Endodermal cell (in vitro differentiated cells): ENCODE results near the gene KCNQ1. TPM values are rescaled to one million over a fixed set of nuclear protein-coding genes. Genes with fewer than 3 reads are reported as not detected.
A peak's percentile ranks its signal among the peaks of the same experiment; 100 is the strongest.

Experiments
- DNase-seq: peaks from one replicate; pipeline ENCODE4 v3.0.0-alpha.2; 2017
- H3K27ac ChIP-seq: 2 replicates; pipeline ENCODE4 v1.5.1; 2013; ENCODE audit warnings: mild to moderate bottlenecking, low read depth, low read length, moderate library complexity
- H3K27me3 ChIP-seq: 2 replicates; pipeline ENCODE4 v1.6.1; 2013; ENCODE audit warnings: mild to moderate bottlenecking, low read length, moderate library complexity; ENCODE audit not compliant: insufficient read depth, control insufficient read depth, poor library complexity, severe bottlenecking
- H3K36me3 ChIP-seq: 2 replicates; pipeline ENCODE4 v1.7.0; 2013; ENCODE audit warnings: mild to moderate bottlenecking, low read length, moderate library complexity; ENCODE audit not compliant: control insufficient read depth, insufficient read depth
- H3K4me1 ChIP-seq: one replicate; pipeline ENCODE4 v1.7.0; 2013; ENCODE audit warnings: low read length; ENCODE audit not compliant: control insufficient read depth, insufficient read depth
- H3K4me3 ChIP-seq: 2 replicates; pipeline ENCODE4 v1.5.1; 2013; ENCODE audit warnings: mild to moderate bottlenecking, low read length, moderate library complexity
- H3K9ac ChIP-seq: 2 replicates; pipeline ENCODE4 v1.6.1; 2013; ENCODE audit warnings: mild to moderate bottlenecking, low read length, moderate library complexity; ENCODE audit not compliant: poor library complexity, severe bottlenecking; ENCODE audit errors: extremely low read depth
- H3K9me3 ChIP-seq: 2 replicates; pipeline ENCODE4 v1.6.1; 2013; ENCODE audit warnings: mild to moderate bottlenecking, low read length, moderate library complexity; ENCODE audit not compliant: control insufficient read depth
- H3K27ac Mint-ChIP-seq: 2 replicates; pipeline ENCODE4 v1.8.0; 2020; ENCODE audit warnings: mixed read lengths
- H3K27me3 Mint-ChIP-seq: 2 replicates; pipeline ENCODE4 v1.8.0; 2021; ENCODE audit warnings: mild to moderate bottlenecking, mixed read lengths; ENCODE audit not compliant: insufficient read depth
- H3K36me3 Mint-ChIP-seq: 2 replicates; pipeline ENCODE4 v1.8.0; 2020; ENCODE audit warnings: low read depth, mixed read lengths
- H3K4me1 Mint-ChIP-seq: 2 replicates; pipeline ENCODE4 v1.8.0; 2020; ENCODE audit warnings: mixed read lengths
- H3K4me3 Mint-ChIP-seq: 2 replicates; pipeline ENCODE4 v1.8.0; 2020; ENCODE audit warnings: mild to moderate bottlenecking, moderate library complexity, mixed read lengths
- H3K9me3 Mint-ChIP-seq: 2 replicates; pipeline ENCODE4 v1.8.0; 2020; ENCODE audit warnings: mild to moderate bottlenecking, mixed read lengths
- WGBS, 2 experiments: methylation state at CpG; one replicate each; pipeline versions ENCODE4 v1.1.5 to v1.1.7; 2013; ENCODE audit warnings: missing lambda C conversion rate in 2 of 2, mixed read lengths in 1 of 2; ENCODE audit not compliant: insufficient coverage in 1 of 2, insufficient read length in 1 of 2; 5-methylcytosine and 5-hydroxymethylcytosine counted together
- total RNA-seq, 2 donors: library from RNA; stranded (reverse); fragmentation: NEBNext Ultra II Directional in 1 of 2; extraction: Animal tissue kit (Norgen Biotek cat#: 25700) in 1 of 2; gene quantifications; 2 replicates in 1 of 2; 3 replicates in 1 of 2; pipeline ENCODE4 v1.2.1, GENCODE V29; 2021
- TF ChIP-seq, protein P1 (sequence below): fragments of 200-600 bp; sonication (generic); conservative IDR thresholded peaks from 2 replicates; pipeline ENCODE4 v1.5.0; 2021; ENCODE audit warnings: antibody characterized with exemption, mild to moderate bottlenecking

The KCNQ1 gene
- total RNA-seq, 2 donors from 2014 or later = 1.8 to 3.5 TPM

DNA sequence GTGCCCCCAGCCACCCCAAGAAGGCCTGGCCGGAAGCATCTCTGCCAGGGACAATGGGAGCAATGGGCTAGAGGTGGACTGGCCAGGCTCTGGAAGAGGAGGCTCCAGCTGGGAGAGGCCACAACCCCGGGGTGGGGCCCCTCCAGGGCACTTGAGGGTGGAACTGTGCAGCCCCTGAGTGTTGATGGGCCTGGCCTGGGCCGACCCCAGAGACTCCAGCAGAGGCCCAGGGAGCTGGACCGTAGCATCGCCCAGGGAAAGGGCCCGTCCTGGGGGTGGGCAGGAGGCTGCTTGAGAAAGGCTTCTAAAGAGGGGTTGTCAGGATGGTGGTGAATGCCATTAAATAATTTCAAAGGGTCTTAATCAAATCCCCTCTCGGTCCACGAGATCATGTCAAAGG, 410.4 kb downstream of the KCNQ1 start:
- H3K4me1 Mint-ChIP-seq = no peaks in the 10 kb centered on the region
- H3K27me3 Mint-ChIP-seq = peaks cover 50% of the 10 kb centered on the region
- no peaks in the 10 kb centered on the region for H3K36me3 ChIP-seq
- H3K36me3 Mint-ChIP-seq = no peaks in the 10 kb centered on the region
- 89 to 100% methylated on average over 5 to 8 of the region's 8 CpGs for WGBS, 2 experiments
- H3K27ac ChIP-seq = no peak overlapping the region
- H3K9me3 Mint-ChIP-seq = no peaks in the 10 kb centered on the region
- H3K9me3 ChIP-seq = no peaks in the 10 kb centered on the region
- H3K4me3 ChIP-seq = no peak overlapping the region
- no peak overlapping the region for H3K4me3 Mint-ChIP-seq
- TF ChIP-seq, protein P1, sequence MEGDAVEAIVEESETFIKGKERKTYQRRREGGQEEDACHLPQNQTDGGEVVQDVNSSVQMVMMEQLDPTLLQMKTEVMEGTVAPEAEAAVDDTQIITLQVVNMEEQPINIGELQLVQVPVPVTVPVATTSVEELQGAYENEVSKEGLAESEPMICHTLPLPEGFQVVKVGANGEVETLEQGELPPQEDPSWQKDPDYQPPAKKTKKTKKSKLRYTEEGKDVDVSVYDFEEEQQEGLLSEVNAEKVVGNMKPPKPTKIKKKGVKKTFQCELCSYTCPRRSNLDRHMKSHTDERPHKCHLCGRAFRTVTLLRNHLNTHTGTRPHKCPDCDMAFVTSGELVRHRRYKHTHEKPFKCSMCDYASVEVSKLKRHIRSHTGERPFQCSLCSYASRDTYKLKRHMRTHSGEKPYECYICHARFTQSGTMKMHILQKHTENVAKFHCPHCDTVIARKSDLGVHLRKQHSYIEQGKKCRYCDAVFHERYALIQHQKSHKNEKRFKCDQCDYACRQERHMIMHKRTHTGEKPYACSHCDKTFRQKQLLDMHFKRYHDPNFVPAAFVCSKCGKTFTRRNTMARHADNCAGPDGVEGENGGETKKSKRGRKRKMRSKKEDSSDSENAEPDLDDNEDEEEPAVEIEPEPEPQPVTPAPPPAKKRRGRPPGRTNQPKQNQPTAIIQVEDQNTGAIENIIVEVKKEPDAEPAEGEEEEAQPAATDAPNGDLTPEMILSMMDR = no peak
- peaks cover 19% of the 10 kb centered on the region for H3K27me3 ChIP-seq
- no peak overlapping the region for H3K27ac Mint-ChIP-seq
- no peak for DNase-seq
- no peak overlapping the region for H3K9ac ChIP-seq
- H3K4me1 ChIP-seq = no peaks in the 10 kb centered on the region

DNA sequence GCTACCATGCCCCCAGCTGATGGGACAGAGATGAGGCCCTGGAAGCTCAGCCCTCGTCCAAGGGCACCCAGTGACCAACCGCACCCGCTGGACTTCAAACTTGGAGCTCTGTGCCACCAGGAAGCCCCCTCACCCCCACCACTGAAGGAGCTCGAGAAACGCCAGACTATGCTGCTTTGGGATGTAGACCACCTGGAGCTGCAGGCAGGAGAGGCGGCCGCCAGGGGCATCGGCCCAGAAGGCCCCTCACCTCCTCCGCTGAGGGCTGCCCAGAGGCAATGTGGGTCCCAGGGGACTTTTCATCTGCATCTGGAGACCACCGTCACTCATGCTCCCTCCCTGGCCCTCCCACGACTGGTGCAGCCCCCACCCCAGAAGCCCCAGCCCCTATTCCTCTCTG, 412.5 kb downstream of the KCNQ1 start:
- no peaks in the 10 kb centered on the region for H3K9me3 Mint-ChIP-seq
- no peaks in the 10 kb centered on the region for H3K36me3 Mint-ChIP-seq
- Histone ChIP-seq H3K36me3 (no peaks in the 10 kb centered on the region), H3K4me3 (no peak overlapping the region), H3K27me3 (peaks cover 40% of the 10 kb centered on the region), H3K27ac (no peak overlapping the region), H3K4me1 (no peaks in the 10 kb centered on the region), H3K9ac (no peak overlapping the region), H3K9me3 (no peaks in the 10 kb centered on the region)
- DNase-seq = no peak
- H3K4me1 Mint-ChIP-seq = no peaks in the 10 kb centered on the region
- 87 to 100% methylated on average over 6 to 11 of the region's 11 CpGs for WGBS, 2 experiments
- TF ChIP-seq, protein P1 = peak; percentile 59
- H3K27me3 Mint-ChIP-seq = peaks cover 68% of the 10 kb centered on the region
- H3K4me3 Mint-ChIP-seq = no peak overlapping the region
- H3K27ac Mint-ChIP-seq = no peak overlapping the region

DNA sequence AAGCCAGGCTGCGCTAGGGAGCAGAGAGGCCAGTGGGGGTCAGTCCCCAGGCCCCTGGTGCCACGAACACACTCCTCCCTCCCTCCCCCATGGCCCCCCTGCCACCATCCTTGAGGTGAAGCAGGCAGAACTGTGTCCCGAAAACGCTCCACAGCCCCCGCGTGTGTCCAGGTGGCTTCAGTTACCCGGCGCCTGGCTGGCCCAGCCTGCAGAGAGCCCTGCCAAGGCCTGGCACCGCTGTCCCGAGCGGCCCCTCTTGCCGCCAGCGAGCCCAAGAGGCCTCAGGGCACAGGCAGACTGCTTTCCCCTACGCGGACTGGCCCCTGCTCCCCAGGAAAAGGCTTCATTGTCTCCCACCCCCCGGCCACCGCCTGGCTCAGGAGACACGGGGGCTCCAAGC, 413.1 kb downstream of the KCNQ1 start:
- no peak overlapping the region for H3K27ac Mint-ChIP-seq
- no peaks in the 10 kb centered on the region for H3K4me1 Mint-ChIP-seq
- H3K9me3 ChIP-seq = no peaks in the 10 kb centered on the region
- no peak for DNase-seq
- H3K4me3 ChIP-seq = no peak overlapping the region
- no peaks in the 10 kb centered on the region for H3K36me3 ChIP-seq
- H3K27ac ChIP-seq = no peak overlapping the region
- H3K36me3 Mint-ChIP-seq = no peaks in the 10 kb centered on the region
- TF ChIP-seq, protein P1 = no peak
- peaks cover 68% of the 10 kb centered on the region for H3K27me3 Mint-ChIP-seq
- no peaks in the 10 kb centered on the region for H3K9me3 Mint-ChIP-seq
- no peaks in the 10 kb centered on the region for H3K4me1 ChIP-seq
- H3K27me3 ChIP-seq = peaks cover 47% of the 10 kb centered on the region
- H3K4me3 Mint-ChIP-seq = no peak overlapping the region
- 84 to 92% methylated on average over 12 to 18 of the region's 18 CpGs for WGBS, 2 experiments
- no peak overlapping the region for H3K9ac ChIP-seq
